RPMI7951 (cell line): ENCODE data around the gene ELF4. TPM values are rescaled to one million over a fixed set of nuclear protein-coding genes. Genes with fewer than 3 reads are reported as not detected.

Experiments
- DNase-seq: peaks from one replicate; pipeline ENCODE4 v3.0.0-alpha.2; 2012; ENCODE audit warnings: low read depth
- total RNA-seq: library from RNA; depleted of rRNA; stranded (reverse); fragments of >200 nt; shearing (Covaris generic); gene quantifications from 2 replicates; pipeline ENCODE4 v1.2.3, GENCODE V29; 2014

Gene ELF4
- total RNA-seq, 1 experiment from 2014 or later: 10.5 TPM

DNA sequence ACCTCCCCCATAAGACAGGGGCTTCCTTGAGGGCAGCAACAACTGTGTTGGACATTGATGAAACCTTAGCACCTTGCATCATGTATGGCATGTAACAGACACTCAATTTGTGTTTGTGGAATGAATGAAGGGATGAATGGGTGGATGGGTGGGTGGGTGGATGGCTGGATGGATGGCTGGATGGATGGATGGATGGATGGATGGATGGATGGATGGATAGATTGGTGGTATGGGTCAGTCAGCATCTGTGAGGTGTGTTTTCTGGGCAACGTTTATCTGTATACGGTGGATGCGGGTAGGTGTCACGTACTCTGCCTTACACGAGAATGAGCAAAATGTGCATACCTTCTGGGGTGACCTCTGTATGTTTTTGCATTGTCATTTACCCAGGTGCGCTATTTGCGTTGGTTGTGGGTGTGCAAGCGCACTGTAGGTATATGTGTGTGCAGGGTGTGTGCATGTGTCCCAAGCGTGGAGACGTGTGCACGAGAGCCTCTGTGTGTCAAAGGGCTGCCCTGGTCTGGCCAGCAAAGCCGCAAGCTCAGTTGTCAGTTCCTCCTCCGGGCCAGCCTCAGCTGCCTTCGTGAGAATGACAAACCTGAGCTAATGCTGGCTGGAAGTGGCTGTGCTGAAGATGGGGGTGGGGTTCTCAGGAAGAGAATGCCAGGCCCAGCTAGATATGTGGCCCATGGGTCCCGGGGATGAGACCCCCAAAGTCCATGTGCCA is 26.5 kb downstream of the ELF4 start:
- DNase-seq: no peak

DNA sequence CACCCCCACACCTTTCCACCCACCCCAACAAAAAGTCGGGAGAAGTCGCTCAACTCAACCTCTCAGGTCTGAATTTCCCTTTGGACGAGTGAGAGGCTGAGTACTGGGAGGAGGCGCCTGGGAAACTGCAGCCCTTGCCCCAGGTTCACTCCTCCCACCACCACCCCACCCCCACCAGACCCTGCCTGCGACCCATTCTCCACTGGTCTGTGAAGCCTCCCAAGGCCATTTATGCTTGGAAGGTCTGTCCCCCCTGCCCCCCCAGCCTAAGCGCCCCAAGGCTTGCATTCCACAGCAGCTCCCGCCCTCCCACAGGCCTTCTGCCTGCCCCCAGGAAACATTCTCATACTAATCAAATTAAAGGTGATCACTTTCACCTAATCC is 27.2 kb downstream of the ELF4 start:
- DNase-seq: no peak

DNA sequence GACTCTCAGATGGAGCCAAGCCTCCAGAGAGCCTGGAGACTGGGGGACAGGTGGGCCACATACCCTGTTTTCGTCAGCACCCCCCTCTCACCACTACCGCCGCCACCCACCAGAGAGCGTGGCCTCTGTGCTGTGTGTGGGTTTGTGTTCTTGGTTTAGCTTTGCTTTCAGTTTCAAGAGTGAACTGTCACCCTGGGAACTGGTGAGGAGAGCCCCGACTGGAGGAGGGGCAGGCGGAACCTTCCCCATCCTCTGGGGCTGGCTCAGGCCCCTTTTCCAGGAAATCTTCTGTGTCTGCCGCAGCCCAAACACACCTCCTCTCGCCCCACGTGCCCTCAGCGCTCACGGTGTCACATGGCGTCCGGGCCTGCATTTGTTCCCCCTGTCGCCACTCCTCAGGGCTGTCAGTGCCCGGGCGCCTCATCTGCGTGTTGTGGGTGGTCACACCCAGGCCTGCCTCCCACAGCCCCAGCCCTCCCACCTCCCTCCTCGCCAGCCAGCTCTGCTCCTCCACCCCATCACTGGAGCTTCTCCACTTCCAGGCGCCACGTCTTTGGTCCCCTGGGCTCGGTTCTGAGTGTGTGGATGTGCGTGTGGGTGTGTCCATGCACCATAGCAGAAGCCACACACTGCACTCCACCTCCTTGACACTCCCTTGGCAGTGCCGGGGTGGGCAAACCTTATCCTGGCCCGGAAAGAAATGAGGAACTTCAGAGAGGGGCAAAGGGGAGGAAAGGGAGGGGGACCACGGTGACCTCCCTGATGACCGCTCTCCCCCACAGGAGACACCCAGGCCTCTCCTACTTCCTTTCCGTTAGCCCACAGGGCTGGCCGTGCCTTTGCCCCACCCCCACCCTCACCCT is 27.8 kb downstream of the ELF4 start:
- no peak for DNase-seq

DNA sequence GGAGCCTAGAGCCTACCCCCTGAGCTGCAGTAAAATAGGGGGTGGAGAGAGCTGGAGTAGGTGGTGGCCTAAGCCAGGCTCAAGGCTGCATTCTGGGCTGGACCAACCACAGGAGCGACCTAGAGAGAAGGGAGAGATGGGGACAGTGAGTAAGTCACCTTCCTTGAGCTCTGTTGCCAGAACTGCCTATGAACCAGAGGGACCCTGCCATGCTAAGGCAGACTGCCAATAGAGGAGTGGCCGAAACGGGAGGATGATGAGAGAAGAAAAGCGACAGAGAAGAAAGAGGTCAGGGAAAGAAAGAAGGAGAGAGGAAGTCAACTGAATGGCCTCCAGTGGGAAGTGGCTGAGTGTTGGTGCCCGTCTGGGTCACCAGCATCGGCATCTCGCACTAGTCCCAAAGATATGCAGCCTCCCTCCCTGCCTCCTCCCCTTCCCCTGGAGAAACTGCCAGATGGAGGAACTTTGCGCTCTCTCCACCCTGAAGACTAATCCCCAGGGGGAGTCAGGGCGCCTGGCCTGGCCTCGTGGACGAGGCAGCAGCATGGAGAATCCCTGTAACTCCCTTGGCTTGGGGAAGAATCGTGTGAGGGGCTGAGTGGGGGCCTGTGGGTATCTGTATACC is 28.8 kb downstream of the ELF4 start:
- no peak for DNase-seq

DNA sequence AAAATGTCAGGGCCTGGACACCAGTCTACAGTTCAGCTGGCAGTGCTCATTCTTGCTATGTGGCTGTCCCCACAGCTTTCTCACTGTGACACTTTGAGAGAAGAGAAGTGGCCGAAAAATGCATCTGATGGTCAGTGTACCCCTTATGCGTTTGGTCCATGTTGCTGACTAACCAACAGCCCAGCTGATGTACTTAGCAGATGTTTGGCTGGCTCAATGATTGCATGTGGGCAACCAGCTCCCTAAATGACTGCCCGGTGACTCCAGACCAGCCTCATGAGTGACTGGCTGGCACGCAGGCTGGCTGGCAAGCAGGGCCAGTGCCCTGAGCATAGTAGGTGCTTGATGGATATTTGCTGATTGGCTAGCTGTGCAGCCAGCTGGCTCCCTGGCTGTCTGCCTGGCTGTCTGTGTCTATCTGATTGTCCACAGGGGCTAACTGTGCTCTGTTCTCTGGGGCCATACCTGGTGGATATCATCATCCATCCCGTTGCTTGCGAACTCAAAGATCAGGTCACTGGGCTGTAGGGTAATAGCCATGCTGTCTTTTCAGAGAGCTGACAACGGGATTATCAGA is 29.4 kb downstream of the ELF4 start:
- no peak for DNase-seq

DNA sequence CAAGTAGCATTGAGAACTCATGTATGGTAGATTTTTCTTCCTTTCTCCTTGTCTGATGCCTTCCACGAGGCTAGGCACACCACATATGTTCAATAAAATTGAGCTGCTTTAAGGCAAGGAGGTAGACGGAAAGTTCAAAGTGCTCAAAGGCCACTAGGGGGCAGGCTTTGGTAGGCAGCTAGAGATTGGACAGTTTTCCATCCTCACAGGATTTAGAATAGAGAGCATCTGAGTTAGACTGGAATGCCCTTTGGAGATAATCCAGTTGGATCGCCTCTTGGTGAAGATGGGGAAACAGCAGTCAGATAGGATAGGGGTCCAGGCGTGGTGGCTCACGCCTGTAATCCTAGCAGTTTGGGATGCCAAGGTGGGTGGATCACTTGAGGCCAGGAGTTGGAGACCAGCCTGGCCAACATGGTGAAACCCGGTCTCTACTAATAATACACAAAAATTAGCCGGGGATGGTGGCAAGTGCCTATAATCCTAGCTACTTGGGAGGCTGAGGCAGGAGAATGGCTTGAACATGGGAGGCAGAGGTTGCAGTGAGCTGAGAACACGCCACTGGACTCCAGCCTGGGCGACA is 30.4 kb downstream of the ELF4 start:
- peak; percentile 63 for DNase-seq

DNA sequence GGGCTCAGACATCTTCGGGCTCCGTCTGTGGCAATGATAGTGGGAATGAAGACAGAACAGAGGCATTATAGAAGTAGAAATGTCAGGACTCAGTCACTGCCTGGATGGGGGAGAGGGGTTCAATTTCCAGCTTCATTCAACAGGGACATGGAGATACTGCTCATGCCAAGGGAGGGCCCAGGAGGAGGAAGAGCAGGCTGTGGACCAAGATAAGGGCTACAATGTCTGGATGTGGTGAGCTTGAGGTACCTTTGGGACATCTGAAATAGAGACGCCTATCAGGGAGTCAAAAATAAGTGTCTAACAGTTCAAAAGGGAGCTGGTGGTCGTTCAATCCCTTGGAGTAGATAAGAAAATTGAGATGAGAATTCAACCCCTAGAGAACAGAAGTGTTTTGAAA is 34.5 kb downstream of the ELF4 start:
- no peak for DNase-seq

DNA sequence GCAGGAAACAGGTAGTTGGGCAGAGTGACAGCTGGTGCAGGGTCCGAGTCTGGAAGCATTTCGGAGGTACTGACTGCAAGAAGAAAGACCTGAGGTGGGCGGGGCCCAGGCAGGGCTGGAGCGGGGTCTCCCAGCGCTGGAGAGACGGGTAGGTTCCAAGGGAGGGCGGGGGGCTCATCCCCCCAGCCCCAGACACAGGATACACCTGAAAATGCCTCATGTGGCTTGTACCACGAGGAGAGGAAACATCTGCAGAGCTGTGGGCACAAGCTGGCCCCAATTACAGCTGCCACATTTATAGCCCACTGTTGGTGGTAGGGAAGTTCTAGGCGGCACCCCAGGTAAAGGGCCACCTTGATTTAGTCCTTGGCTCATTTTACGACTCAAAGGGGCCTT is 38.0 kb downstream of the ELF4 start:
- no peak for DNase-seq

DNA sequence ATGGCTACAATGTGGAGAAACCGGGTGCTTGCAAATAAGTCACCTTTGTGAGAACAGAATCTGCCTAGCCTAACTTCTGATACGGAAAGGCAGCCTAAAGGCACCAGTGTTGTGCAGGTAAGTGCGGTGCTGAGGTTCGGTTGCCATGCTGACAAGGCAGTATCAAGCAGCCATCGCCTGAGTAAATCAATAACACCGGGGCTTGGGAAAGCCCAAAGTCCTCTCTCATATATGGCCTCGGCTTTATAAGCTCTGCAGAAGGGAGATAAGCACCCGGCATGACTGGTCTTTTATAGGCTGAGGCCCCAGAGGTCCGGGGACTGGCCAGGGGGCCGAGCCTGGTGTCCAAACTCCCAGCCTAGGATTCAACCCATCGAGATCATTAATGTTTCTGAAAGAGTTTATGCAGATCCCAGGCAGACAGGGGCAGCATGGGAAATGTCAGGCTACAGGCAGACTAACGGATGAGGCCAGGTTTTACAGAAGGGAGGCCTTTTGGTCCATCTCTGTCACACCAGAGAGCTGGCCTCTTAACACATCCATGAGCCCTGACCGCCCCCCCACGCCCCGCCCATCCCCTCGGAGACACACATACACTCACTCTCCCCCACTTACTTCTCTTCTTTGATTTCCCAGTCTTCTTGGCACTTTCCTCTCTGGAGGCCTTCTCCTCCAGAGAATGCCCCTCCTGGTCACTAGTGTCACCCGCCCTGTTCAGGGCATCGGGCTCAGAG is 38.5 kb downstream of the ELF4 start:
- DNase-seq: no peak

DNA sequence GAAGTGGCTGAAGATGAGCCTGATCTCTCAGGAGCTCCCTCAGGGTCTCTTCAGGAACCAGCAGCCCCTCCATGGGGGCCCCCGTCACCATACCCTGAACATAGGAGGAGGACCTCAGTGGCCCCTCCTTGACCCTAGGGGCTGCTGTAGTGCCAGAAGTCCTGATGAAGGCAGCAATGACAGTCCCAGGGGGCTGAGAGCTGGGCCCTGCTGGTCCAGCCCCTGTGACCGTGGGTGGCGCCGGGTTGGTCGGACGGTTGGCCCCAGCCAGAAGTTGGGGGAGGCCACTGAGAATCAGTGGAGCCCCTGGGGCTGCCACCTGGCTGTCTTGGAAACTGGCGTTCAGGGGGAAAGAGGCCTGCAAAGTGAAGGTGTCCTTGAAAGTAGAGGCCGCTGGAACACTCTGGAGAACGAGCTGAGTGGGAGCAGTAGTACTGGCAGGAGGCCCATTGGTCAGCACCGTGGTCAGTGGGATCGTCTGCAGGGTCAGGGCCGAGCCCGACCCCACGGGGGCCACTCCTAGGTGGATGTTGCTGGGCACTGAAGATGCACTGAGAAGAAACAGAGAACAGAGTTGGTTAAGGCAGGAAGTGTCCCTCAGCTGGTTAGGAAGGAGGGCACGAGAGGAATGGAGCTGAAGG is 43.2 kb downstream of the ELF4 start:
- no peak for DNase-seq

DNA sequence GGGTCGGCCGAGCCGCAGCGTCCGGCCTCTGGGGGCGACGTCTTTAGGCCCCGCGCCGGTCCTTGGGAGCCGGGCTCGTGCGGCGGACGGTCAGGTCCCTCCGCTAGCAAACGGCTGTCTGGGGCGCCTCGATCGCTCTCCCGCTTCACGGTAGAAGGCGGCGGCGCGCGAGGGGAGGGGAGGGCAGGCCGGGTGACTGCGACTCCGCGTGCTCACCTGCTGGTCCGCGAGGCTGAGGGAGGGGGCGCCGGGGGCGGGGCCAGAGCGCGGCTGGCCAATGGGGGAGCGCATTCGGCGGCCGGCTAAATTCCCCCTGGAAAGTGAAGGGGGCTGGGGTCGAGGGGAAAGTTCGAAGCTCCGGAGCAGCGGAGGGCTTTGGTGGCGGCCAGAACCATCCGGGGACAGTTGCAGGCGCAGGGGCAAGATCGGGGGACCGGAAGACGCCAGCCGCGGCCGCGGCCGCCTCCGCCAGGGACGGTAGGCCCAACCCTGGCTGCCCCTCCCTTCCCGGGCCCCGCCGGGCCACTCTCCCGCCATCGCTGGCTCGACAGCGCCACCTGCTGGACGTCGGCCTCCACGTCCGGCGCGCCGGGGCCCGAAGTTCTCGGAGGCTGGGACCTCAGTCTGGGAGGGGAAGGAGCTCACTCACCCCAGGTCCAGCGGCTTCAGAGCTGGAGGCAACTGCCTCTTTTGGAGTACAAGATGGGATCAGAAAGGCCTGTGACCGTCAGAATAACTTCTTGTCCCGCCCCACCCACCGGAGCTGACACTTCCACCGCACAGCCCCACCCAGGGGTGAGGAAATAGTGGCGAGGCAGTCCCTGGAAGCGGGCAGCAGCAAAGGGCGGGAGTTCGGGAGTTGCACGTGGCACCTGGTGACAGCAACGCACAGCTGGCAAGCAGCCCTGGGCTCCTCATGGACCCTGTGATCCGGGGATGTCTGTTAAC is 49.9 kb downstream of the ELF4 start:
- peak; percentile 53 for DNase-seq

DNA sequence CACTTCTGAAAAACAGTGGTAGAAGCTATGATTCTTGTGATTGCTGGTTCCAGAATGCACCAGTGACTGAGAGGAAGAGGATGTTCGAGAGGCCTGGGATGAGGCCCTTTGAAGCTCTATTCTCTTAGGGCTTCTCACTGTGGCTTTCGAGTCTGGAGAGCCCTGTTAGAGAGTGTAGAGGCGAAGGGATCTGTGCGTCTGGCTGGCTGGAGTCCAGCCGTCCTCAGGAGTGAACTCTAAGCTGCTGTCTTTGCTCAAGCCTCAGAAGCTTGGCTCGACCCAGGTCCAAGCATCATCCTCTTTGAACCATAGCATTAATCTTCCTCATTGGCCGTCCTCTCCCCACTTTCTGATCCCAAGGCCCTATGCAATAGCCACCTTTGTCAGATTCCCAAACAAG is 51.6 kb downstream of the ELF4 start:
- no peak for DNase-seq

DNA sequence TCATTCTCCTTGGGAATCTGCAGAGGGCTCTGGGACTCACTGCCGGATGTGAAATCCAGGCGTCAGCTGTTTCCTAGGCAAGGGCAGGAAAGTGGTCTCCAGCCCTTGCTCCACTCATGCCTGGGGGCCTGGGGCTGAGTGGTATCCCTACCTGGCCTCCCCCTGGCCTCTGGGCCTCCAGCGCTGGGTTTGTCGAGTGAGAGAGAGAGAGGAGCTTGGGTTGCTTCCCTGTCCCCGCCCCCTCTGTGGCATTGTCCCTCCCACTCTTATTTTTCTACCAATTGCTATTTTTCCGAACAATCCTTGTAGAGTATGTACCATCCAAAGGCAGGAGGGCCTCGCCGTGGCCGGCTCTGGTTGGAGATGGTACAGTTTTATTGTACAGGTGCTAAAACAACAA is 53.1 kb downstream of the ELF4 start:
- DNase-seq: no peak

DNA sequence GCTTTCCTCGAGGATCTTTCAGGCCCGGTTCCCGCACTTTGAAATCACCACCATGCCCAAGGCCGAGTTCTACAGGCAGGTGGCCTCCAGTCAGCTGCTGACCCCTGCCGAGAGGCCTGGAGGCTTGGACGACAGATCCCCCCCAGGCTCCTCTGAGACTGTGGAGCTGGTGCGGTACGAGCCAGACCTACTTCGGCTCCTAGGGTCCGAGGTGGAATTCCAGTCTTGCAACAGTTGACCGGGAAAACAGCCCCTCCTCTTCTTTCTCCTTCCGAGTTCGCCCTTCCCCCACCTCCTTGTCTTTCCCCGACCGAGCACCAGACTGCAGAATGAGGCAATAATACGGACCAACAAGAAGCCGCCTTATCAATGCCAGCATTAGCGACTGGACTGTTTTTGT is 54.4 kb downstream of the ELF4 start:
- no peak for DNase-seq

DNA sequence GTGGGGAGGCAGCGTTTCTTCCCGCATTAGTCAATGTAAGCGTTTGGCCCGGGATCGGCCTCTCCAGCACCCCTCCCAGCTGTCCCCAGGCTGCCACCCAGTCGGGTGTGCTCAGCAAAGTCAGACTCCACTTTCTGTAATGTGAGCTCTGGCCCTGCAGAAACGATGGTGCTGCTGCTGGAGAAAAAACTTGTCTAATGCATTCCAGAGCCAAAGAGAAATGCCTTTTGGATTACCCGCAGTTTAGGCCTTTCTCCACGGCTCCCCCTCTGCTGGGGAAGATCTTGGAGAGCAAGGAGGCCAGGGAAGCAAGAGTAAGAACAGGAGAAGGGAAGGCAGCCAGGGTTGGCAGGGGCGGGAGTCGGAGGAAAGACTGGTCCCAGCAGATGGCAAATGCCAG is 55.2 kb downstream of the ELF4 start:
- no peak for DNase-seq

DNA sequence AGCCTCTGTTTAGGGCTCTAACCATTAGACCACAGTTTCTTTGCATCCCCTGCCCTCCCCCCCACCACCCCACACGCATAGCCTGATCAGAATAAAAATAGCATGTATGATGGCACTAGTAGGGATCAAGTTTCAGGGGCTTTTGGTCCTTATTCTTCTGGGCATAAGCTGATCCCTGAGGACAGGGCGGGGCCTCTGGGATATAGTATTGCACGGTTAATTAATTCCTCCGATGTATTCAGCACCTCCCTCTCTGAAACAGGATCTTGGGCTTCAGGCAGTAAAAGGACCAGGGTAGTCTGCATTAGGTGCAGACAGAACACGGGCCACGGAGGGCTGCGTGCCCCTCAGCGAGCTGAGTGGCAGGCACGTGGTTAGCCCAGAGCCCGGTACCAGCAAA is 57.1 kb downstream of the ELF4 start:
- DNase-seq: no peak

DNA sequence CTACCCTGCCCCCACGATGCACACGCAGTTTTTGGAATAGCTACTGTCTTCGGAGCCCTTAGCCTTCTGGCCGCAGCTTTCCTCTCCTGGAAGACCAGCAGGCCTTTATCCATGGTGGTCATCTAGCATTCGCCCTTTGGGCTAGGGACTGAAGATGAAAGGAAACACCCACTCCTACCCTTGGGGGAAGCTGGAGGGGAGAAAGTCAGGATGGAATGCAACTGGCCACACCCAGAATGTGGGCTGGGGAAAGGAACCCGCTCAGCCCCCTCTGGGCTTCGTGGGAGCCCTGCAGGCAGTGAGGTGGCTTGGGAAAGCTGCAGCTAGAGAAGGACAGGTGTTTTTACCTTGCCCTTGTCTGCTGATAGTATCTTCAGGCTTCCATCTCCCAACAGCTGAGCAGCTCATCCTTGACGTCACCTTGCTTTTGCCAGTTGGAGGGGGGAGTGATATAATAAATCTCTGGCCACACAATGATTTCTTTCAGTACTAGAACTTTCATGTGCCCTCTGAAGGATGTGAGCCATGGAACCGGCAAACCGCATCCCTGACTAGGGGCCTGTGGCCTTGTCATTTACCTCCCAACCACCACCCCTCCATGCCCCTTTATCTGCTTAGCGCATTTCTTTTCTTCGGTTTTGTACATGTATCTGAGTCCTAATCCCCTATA is 59.0 kb downstream of the ELF4 start:
- no peak for DNase-seq

DNA sequence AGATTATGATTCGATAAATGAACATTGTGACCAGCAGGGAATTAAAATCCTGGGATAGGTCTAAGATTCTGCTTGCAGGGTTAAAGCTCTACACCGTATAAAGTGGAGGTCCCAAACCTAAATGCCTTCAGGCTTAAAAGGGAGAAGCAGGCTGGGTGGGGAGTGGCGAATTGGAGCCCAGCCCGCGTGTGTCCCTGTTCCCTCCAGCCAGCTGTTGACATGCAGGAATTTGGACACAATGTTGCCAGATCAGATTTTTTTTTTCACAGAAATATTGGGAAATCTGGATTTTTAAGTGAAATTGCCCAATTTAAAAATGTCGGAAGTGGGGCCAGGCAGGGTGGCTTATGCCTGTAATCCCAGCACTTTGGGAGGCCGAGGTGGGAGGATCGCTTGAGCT is 60.5 kb downstream of the ELF4 start:
- no peak for DNase-seq

DNA sequence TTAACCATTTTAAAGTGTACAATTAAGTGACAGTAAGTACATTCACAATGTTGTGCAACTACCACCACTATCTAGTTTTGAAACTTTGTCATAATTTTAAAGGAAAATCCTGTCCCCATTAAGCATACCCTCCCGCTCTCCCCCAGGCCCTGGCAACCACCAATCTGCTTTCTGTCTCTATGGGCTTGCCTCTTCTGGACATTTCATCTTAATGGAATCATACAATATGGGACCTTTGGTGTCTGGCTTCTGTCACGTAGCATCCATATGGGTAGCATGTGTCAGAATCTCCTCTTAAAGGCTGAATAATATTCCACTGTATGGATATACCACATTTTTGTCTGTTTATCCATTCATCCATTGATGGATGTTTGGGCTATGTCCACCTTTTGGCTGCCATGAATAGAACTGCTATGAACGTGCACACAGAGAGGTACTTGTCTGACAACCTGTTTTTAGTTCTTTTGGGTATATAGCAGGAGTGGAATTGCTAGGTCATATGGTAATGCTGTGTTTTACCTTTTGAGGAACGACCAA is 61.5 kb downstream of the ELF4 start:
- no peak for DNase-seq
